ENCODE measurements around the gene OR2AT4. TPM values are rescaled to one million over a fixed set of nuclear protein-coding genes. Genes with fewer than 3 reads are reported as not detected.

Gene OR2AT4
- total RNA-seq, 6 donors from 2014 or later = not detected

DNA sequence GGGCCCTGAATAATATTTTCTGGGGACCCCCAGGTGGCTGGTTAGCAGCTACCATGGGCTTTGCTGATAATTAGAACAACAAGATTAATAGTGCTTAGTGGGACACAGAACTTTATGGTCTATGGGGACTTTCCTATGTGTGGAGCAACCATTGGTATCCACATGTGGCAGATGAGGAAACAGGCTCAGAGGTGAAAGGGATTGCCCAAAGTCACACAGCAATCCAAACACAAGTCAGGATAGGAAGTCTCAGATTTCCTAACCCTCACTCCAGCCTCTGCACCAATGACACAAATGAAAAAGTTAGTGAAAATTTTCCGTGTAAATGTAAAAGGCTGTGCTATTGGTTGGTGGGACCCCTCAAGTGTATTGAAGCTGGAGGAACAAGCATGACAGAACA, 39.0 kb upstream of the OR2AT4 start:
- no peak for TF ChIP-seq POLR2A (IDR thresholded peaks at IDR 0.05)
- TF ChIP-seq CTCF (IDR thresholded peaks at IDR 0.05) = no peak
- TF ChIP-seq EP300 (IDR thresholded peaks at IDR 0.05) = no peak
- TF ChIP-seq POLR2AphosphoS5 (IDR thresholded peaks at IDR 0.05) = no peak
- 64 to 82% methylated on average over 1 of the region's 1 CpG for WGBS, 2 donors
- DNase-seq (no peak), ATAC-seq (ENCODE audit: low FRiP score in 2 of 2) (no peak)
- peaks cover 0 to 4% (median 2%) of the 10 kb centered on the region in 4 donors for H3K4me1 ChIP-seq
- H3K27me3 ChIP-seq = no peaks in the 10 kb centered on the region
- no peak overlapping the region for H3K4me3 ChIP-seq
- H3K36me3 ChIP-seq = no peaks in the 10 kb centered on the region
- no peak overlapping the region for H3K27ac ChIP-seq
- H3K9me3 ChIP-seq = no peaks in the 10 kb centered on the region

DNA sequence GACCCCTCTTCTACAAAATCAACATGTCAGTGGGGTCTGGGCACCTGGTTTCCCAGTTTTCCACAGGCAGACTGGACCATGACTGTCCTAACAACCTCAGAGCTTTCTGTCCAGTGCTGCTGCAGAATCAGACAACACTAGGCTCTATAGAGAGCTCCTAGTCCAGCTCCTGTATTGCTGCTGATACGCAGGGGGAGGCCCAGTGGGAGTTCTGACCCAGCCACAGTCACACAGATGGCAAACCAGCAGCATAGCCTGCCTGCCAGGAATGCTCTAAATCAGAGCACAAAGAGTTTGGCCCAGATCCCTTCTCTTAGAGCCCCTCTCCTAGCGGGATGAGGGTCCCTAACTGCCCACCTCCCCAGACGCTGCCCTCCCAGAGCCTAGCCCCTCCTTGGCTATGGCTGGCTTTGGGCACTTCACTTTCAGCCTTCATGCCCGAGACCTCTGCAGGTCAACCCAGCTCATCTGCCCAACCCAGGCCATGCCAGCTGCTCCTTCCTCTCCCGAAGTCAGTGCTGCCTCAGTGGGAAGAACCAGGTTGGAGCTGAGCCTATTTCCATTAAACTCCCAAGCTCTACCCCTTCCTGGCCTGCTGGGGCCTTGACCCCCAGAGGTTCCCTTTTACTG, 38.5 kb upstream of the OR2AT4 start:
- no peak overlapping the region for H3K4me3 ChIP-seq
- ATAC-seq (ENCODE audit: low FRiP score in 2 of 2) (no peak), DNase-seq (no peak)
- no peaks in the 10 kb centered on the region for H3K4me1 ChIP-seq
- WGBS, 2 donors = 78 to 91% methylated on average over 4 to 5 of the region's 5 CpGs
- TF ChIP-seq CTCF (IDR thresholded peaks at IDR 0.05) (no peak), POLR2A (IDR thresholded peaks at IDR 0.05) (no peak), EP300 (IDR thresholded peaks at IDR 0.05) (no peak), POLR2AphosphoS5 (IDR thresholded peaks at IDR 0.05) (no peak)
- no peaks in the 10 kb centered on the region for H3K27me3 ChIP-seq
- no peaks in the 10 kb centered on the region for H3K9me3 ChIP-seq
- no peak overlapping the region for H3K27ac ChIP-seq
- no peaks in the 10 kb centered on the region for H3K36me3 ChIP-seq

DNA sequence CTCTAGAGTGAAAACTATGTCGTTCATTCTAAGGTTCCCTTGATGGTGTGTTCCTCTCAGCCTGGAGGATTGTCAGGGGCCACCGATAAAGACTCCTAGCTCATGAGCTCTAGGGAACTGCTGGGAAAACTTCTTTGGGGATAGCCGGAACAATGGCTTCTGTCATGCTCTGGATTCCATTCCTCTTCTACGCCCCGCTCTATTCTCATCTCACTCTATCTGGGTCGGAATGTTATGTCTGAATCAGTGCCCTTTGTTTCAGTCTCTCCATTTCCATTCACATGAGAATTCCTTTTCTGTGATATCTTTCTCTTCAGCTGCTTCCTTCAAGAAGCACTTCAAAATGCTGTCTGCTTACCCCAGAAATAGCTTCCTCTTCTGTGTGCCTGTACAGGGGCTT, 37.3 kb upstream of the OR2AT4 start:
- Histone ChIP-seq H3K27ac (no peak overlapping the region), H3K9me3 (no peaks in the 10 kb centered on the region), H3K36me3 (no peaks in the 10 kb centered on the region), H3K27me3 (no peaks in the 10 kb centered on the region), H3K4me1 (no peaks in the 10 kb centered on the region), H3K4me3 (no peak overlapping the region)
- DNase-seq (no peak), ATAC-seq (ENCODE audit: low FRiP score in 2 of 2) (no peak)
- 54 to 60% methylated on average over 6 of the region's 6 CpGs for whole genome bisulfite sequencing, 2 donors
- TF ChIP-seq EP300 (IDR thresholded peaks at IDR 0.05) = no peak
- TF ChIP-seq CTCF (IDR thresholded peaks at IDR 0.05) = no peak
- TF ChIP-seq POLR2A (IDR thresholded peaks at IDR 0.05) = no peak
- no peak for TF ChIP-seq POLR2AphosphoS5 (IDR thresholded peaks at IDR 0.05)

DNA sequence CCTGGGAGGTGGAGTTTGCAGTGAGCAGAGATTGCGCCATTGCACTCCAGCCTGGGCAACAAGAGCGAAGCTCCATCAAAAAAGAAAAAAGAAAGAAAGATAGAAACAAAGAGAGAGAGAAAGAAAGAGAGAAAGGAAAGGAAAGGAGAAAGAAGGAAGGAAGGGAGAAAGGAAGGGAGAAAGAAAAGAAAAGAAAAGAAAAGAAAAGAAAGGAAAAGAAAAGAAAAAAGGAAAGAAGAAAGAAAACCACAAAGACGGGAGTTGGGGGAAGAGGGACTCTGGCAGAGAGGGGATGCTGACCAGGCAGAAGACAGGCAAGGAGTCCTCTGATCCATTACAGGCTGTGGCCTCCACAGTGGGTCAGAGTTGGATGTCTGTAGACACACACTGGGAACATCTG, 35.4 kb upstream of the OR2AT4 start:
- no peaks in the 10 kb centered on the region for H3K27me3 ChIP-seq
- TF ChIP-seq POLR2A (IDR thresholded peaks at IDR 0.05) (no peak), POLR2AphosphoS5 (IDR thresholded peaks at IDR 0.05) (no peak), EP300 (IDR thresholded peaks at IDR 0.05) (no peak), CTCF (IDR thresholded peaks at IDR 0.05) (no peak)
- no peak overlapping the region for H3K27ac ChIP-seq
- no peaks in the 10 kb centered on the region for H3K36me3 ChIP-seq
- ATAC-seq (ENCODE audit: low FRiP score in 2 of 2) = no peak
- no peak overlapping the region for H3K4me3 ChIP-seq
- H3K9me3 ChIP-seq = no peaks in the 10 kb centered on the region
- 83 to 88% methylated on average over 3 of the region's 3 CpGs for WGBS, 2 donors
- H3K4me1 ChIP-seq = no peaks in the 10 kb centered on the region
- DNase-seq = no peak

DNA sequence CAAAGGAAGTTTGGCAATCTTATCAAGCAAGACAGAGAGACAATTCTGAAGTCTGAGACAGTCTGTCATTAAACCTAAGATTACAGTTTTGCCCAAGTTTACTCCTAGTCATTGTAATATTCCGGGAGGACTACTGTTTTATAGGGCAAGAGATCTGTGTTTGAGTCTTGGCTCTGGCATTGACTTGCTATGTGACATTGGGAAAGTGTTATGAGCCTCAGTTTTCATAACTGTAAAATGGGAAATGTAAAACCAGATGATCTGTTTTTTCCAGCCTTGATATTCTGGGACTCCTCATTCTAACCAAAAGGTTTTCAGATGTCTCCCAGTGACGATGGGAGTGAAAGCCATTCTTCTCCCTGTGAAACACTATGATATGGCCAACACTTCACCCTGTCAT, 29.9 kb upstream of the OR2AT4 start:
- 80 to 85% methylated on average over 2 of the region's 2 CpGs for WGBS, 2 donors
- H3K27ac ChIP-seq = no peak overlapping the region
- DNase-seq (no peak), ATAC-seq (ENCODE audit: low FRiP score in 2 of 2) (no peak)
- H3K36me3 ChIP-seq = no peaks in the 10 kb centered on the region
- no peak for TF ChIP-seq EP300 (IDR thresholded peaks at IDR 0.05)
- no peak for TF ChIP-seq POLR2A (IDR thresholded peaks at IDR 0.05)
- no peak for TF ChIP-seq POLR2AphosphoS5 (IDR thresholded peaks at IDR 0.05)
- no peak for TF ChIP-seq CTCF (IDR thresholded peaks at IDR 0.05)
- no peaks in the 10 kb centered on the region for H3K9me3 ChIP-seq
- no peaks in the 10 kb centered on the region for H3K4me1 ChIP-seq
- no peak overlapping the region for H3K4me3 ChIP-seq
- H3K27me3 ChIP-seq = no peaks in the 10 kb centered on the region

Data from upper lobe of left lung (tissue), 6 donors.